OCI-LY3 (cell line): ENCODE measurements around the gene ATG10.
"Not testable (repeated sequence)": the region's sequence is repeated elsewhere in the genome, so short reads cannot be mapped to it uniquely, and the experiment has no call there.

Source experiments
- H2AFZ ChIP-seq: fragments of 200-600, 300-600 bp; shearing (Covaris generic); 2 replicates; pipeline ENCODE4 v1.6.0; 2014; ENCODE audit warnings: antibody characterized with exemption, low read depth, low read length
- H3K27ac ChIP-seq: fragments of 200-600, 300-600 bp; sonication (generic); 2 replicates; pipeline ENCODE4 v1.5.1; 2014; ENCODE audit warnings: mild to moderate bottlenecking, low read length, moderate library complexity, mixed read lengths
- H3K27me3 ChIP-seq: fragments of 200-600, 300-600 bp; sonication (generic); 2 replicates; pipeline ENCODE4 v1.6.1; 2014; ENCODE audit warnings: low read depth, low read length, mixed read lengths
- H3K36me3 ChIP-seq: fragments of 200-600, 300-600 bp; sonication (generic); replicated peaks from 2 replicates; pipeline ENCODE3; 2014; ENCODE audit warnings: low read depth, low read length, mixed read lengths
- H3K4me1 ChIP-seq: fragments of 300-600, 200-600 bp; sonication (generic); 2 replicates; pipeline ENCODE4 v1.6.1; 2014; ENCODE audit warnings: low read length, mixed read lengths
- H3K4me2 ChIP-seq: fragments of 200-600, 300-600 bp; sonication (generic); 2 replicates; pipeline ENCODE4 v1.6.1; 2014; ENCODE audit warnings: low read length, mixed read lengths
- H3K4me3 ChIP-seq: fragments of 300-600, 200-600 bp; sonication (generic); 2 replicates; pipeline ENCODE4 v1.5.1; 2014; ENCODE audit warnings: antibody characterized with exemption, mild to moderate bottlenecking, low read length, moderate library complexity
- H3K79me2 ChIP-seq: fragments of 300-600, 200-600 bp; shearing (Covaris generic); 2 replicates; pipeline ENCODE4 v1.6.1; 2014; ENCODE audit warnings: mild to moderate bottlenecking, low read length, mixed read lengths
- H3K9ac ChIP-seq: fragments of 300-600, 200-600 bp; shearing (Covaris generic); 2 replicates; pipeline ENCODE4 v1.6.0; 2014; ENCODE audit warnings: mild to moderate bottlenecking, low read length, moderate library complexity
- H3K9me3 ChIP-seq: fragments of 200-600, 300-600 bp; shearing (Covaris generic); 2 replicates; pipeline ENCODE4 v1.6.1; 2014; ENCODE audit warnings: low read length, mixed read lengths; ENCODE audit not compliant: insufficient read depth
- H4K20me1 ChIP-seq: fragments of 200-600, 300-600 bp; sonication (generic); 2 replicates; pipeline ENCODE4 v1.6.1; 2016; ENCODE audit warnings: low read length, mixed read lengths; ENCODE audit not compliant: insufficient read depth
- EZH2phosphoT487 ChIP-seq: fragments of 200-600 bp; shearing (Covaris generic); IDR thresholded peaks from 2 replicates; pipeline ENCODE4 v1.6.1; 2018; ENCODE audit warnings: antibody characterized with exemption, mixed run types, low read depth
- TF ChIP-seq, protein P1 (sequence below): fragments of 200-600, 300-600 bp; sonication (generic); IDR thresholded peaks from 2 replicates; pipeline ENCODE4 v1.5.1; 2014; ENCODE audit warnings: antibody characterized with exemption, low read length, low read depth

ATG10 gene

GRCh38 chr5:82054004-82054710, 82.3 kb downstream of the ATG10 start:
- no peak overlapping the region for H3K9ac ChIP-seq
- H3K4me2 ChIP-seq: no peak overlapping the region
- H4K20me1 ChIP-seq: no peaks in the 10 kb centered on the region
- H3K36me3 ChIP-seq: no peaks in the 10 kb centered on the region
- H3K9me3 ChIP-seq: no peaks in the 10 kb centered on the region
- no peaks in the 10 kb centered on the region for H3K27me3 ChIP-seq
- no peak for TF ChIP-seq EZH2phosphoT487
- TF ChIP-seq, protein P1, sequence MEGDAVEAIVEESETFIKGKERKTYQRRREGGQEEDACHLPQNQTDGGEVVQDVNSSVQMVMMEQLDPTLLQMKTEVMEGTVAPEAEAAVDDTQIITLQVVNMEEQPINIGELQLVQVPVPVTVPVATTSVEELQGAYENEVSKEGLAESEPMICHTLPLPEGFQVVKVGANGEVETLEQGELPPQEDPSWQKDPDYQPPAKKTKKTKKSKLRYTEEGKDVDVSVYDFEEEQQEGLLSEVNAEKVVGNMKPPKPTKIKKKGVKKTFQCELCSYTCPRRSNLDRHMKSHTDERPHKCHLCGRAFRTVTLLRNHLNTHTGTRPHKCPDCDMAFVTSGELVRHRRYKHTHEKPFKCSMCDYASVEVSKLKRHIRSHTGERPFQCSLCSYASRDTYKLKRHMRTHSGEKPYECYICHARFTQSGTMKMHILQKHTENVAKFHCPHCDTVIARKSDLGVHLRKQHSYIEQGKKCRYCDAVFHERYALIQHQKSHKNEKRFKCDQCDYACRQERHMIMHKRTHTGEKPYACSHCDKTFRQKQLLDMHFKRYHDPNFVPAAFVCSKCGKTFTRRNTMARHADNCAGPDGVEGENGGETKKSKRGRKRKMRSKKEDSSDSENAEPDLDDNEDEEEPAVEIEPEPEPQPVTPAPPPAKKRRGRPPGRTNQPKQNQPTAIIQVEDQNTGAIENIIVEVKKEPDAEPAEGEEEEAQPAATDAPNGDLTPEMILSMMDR: no peak
- H3K4me1 ChIP-seq: no peaks in the 10 kb centered on the region
- no peak overlapping the region for H2AFZ ChIP-seq
- no peak overlapping the region for H3K4me3 ChIP-seq
- no peaks in the 10 kb centered on the region for H3K79me2 ChIP-seq
- no peak overlapping the region for H3K27ac ChIP-seq

DNA sequence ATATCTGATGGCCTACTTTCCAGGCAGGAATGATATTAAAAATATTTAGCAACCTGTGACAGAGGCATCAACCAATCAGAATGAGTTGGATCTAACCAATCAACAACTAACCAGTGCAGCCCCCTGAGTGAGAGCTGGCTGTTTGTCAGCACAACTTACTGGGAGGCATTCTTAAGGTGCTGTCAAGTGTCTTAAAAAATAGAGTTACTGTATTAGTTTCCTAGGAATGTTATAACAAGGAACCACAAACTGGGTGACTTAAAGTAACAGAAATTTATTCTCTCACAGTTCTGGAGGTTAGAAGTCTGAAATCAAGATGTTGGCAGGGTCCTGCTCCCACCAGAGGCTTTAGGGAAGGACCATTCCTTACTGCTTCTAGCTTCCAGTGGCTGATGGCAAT, 85.2 kb downstream of the ATG10 start:
- Histone ChIP-seq H3K4me2 (no peak overlapping the region), H3K36me3 (no peaks in the 10 kb centered on the region), H3K79me2 (no peaks in the 10 kb centered on the region), H2AFZ (no peak overlapping the region), H3K27ac (no peak overlapping the region), H3K9ac (no peak overlapping the region), H3K4me1 (no peaks in the 10 kb centered on the region), H3K4me3 (no peak overlapping the region), H3K27me3 (no peaks in the 10 kb centered on the region), H3K9me3 (no peaks in the 10 kb centered on the region), H4K20me1 (no peaks in the 10 kb centered on the region)
- TF ChIP-seq, protein P1: no peak
- TF ChIP-seq EZH2phosphoT487: no peak

- Histone ChIP-seq H3K27ac (no peak overlapping the region), H2AFZ (no peak overlapping the region), H3K9ac (no peak overlapping the region), H3K27me3 (no peaks in the 10 kb centered on the region), H3K79me2 (no peaks in the 10 kb centered on the region), H4K20me1 (no peaks in the 10 kb centered on the region), H3K4me2 (no peak overlapping the region), H3K36me3 (no peaks in the 10 kb centered on the region), H3K4me1 (no peaks in the 10 kb centered on the region), H3K4me3 (no peak overlapping the region), H3K9me3 (no peaks in the 10 kb centered on the region)
- TF ChIP-seq, protein P1: no peak
- TF ChIP-seq EZH2phosphoT487: no peak
Observed at GRCh38 chr5:82058710-82059109, 86.9 kb downstream of the ATG10 start.

- TF ChIP-seq, protein P1: no peak
- no peak for TF ChIP-seq EZH2phosphoT487
Observed at GRCh38 chr5:82066791-82067190, 95.0 kb downstream of the ATG10 start.

DNA sequence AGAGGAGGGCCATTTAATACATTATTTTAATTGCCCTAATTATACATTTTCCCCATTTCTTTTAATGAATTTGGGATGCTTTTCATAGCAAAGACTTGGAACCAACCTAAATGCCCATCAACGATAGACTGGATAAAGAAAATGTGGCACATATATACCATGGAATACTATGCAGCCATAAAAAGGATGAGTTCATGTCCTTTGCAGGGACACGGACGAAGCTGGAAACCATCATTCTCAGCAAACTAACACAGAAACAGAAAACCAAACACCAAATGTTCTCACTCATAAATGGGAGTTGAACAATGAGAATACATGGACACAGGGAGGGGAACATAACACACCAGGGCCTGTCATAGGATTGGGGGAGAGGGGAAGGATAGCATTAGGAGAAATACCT, 96.2 kb downstream of the ATG10 start:
- H2AFZ ChIP-seq, H3K36me3 ChIP-seq, H3K4me3 ChIP-seq: not testable (repeated sequence)

More at GRCh38 chr5:82066791-82067190, 95.0 kb downstream of the ATG10 start:
- H3K36me3 ChIP-seq: no peaks in the 10 kb centered on the region
- H3K9me3 ChIP-seq: no peaks in the 10 kb centered on the region
- H3K9ac ChIP-seq: no peak overlapping the region
- no peaks in the 10 kb centered on the region for H3K4me1 ChIP-seq
- H3K79me2 ChIP-seq: no peaks in the 10 kb centered on the region
- H3K27ac ChIP-seq: no peak overlapping the region
- no peaks in the 10 kb centered on the region for H3K27me3 ChIP-seq
- H3K4me3 ChIP-seq: no peak overlapping the region
- H4K20me1 ChIP-seq: no peaks in the 10 kb centered on the region
- H3K4me2 ChIP-seq: no peak overlapping the region
- H2AFZ ChIP-seq: no peak overlapping the region

More for the DNA sequence above, 96.2 kb downstream of the ATG10 start:
- not testable (repeated sequence) for H3K27me3 ChIP-seq, H3K27ac ChIP-seq, H3K79me2 ChIP-seq, H3K9ac ChIP-seq, H3K4me1 ChIP-seq, H3K9me3 ChIP-seq, H4K20me1 ChIP-seq, H3K4me2 ChIP-seq
